Adipocyte (in vitro differentiated cells): ENCODE measurements around the gene HNRNPF.

Experiments
- DNase-seq: peaks from one replicate; pipeline ENCODE4 v3.0.0-alpha.2; 2015; ENCODE audit warnings: low read depth
- H3K27me3 ChIP-seq: replicated peaks from 2 replicates; pipeline ENCODE4 v1.7.0; 2013; ENCODE audit warnings: mild to moderate bottlenecking, low read length, moderate library complexity; ENCODE audit not compliant: control insufficient read depth, insufficient read depth
- H3K36me3 ChIP-seq: 2 replicates; pipeline ENCODE4 v1.7.0; 2013; ENCODE audit warnings: low read length, mild to moderate bottlenecking, moderate library complexity; ENCODE audit not compliant: control insufficient read depth, insufficient read depth, severe bottlenecking
- H3K4me1 ChIP-seq: 2 replicates; pipeline ENCODE4 v1.7.0; 2013; ENCODE audit warnings: mild to moderate bottlenecking, low read length, moderate library complexity; ENCODE audit not compliant: control insufficient read depth, insufficient read depth
- H3K4me3 ChIP-seq: 2 replicates; pipeline ENCODE4 v1.7.0; 2013; ENCODE audit warnings: mild to moderate bottlenecking, low read length, moderate library complexity
- H3K9ac ChIP-seq: 2 replicates; pipeline ENCODE4 v1.7.0; 2013; ENCODE audit warnings: mild to moderate bottlenecking, low read length, moderate library complexity
- H3K9me3 ChIP-seq: 2 replicates; pipeline ENCODE4 v1.7.0; 2013; ENCODE audit warnings: mild to moderate bottlenecking, low read length, moderate library complexity; ENCODE audit not compliant: control insufficient read depth

Gene HNRNPF

DNA sequence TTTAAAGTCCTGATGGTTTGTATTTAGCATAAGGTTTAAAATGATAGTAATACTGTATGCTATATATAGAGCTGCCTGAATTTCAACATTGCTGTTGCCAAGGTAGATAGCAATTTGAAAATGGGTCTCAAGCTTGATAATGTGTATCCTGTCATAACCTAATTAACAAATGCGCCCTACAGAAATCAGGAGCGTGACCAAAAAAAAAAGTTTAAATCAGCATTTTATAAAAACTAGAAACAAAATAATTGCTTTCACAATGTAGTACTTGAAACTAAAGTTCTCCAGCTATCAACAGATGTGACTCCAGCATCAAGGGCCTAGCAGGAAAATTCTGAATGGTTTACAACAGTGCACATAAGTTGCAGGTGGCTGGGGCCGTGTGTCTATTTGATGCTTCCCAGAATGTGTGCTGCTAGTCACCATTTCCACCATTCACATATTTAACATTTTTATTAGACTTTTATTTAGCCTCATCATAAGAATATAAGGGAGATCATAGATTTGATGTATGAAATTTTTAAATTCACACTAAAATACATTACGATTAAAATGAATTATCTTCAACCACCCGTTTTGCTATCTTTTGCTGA, 23.5 kb downstream of the HNRNPF start:
- H3K9ac ChIP-seq, result no peak overlapping the region
- peaks cover 13% of the 10 kb centered on the region for H3K4me1 ChIP-seq
- DNase-seq, result no peak
- no peak overlapping the region for H3K4me3 ChIP-seq
- no peaks in the 10 kb centered on the region for H3K9me3 ChIP-seq
- peaks cover 60% of the 10 kb centered on the region for H3K36me3 ChIP-seq
- H3K27me3 ChIP-seq, result no peaks in the 10 kb centered on the region

DNA sequence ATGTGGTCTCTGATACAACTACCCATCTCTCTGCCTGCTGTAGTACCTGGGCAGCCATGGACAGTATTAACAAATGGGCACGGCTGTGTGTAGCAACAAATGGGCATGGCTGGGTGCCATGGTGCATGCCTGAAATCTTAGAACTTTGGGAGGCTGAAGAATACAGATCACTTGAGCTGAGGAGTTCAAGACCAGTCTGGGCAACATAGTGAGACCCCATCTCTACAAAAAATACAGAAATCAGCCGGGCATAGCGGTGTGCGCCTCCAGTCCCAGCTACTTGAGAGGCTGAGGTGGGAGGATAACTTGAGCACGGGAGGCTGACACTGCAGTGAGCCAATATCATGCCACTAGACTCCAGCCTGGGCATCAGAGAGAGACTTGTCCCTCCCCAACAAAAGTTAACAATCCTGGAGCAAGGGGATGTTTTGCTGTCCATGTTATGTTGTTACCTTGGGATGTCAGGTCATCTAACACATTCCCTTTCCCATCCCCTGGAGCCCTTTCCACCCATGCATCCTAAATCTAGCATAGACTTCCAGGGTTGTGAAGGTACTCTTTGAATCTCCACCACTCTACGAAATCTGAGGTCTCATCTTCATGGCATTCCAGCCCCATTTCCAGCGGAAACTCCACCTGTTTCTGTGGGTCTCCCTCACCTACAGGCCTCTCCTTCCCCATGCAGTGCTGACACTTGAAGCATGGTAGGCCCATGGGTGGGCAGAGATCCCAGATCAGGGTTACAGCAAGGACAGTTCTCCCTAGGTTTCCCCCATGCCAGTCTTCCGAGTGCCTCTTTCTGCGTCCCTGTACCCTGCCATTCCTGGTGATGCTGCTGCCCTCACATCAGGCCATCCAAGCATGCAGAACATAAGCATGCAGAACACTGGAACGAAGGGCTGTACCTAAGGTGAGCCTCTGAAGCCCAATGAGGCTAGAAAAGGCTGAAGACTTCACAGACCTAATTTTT, 24.4 kb downstream of the HNRNPF start:
- no peaks in the 10 kb centered on the region for H3K9me3 ChIP-seq
- H3K9ac ChIP-seq, result no peak overlapping the region
- peaks cover 13% of the 10 kb centered on the region for H3K4me1 ChIP-seq
- DNase-seq, result no peak
- H3K4me3 ChIP-seq, result no peak overlapping the region
- H3K36me3 ChIP-seq, result peaks cover 51% of the 10 kb centered on the region
- no peaks in the 10 kb centered on the region for H3K27me3 ChIP-seq

DNA sequence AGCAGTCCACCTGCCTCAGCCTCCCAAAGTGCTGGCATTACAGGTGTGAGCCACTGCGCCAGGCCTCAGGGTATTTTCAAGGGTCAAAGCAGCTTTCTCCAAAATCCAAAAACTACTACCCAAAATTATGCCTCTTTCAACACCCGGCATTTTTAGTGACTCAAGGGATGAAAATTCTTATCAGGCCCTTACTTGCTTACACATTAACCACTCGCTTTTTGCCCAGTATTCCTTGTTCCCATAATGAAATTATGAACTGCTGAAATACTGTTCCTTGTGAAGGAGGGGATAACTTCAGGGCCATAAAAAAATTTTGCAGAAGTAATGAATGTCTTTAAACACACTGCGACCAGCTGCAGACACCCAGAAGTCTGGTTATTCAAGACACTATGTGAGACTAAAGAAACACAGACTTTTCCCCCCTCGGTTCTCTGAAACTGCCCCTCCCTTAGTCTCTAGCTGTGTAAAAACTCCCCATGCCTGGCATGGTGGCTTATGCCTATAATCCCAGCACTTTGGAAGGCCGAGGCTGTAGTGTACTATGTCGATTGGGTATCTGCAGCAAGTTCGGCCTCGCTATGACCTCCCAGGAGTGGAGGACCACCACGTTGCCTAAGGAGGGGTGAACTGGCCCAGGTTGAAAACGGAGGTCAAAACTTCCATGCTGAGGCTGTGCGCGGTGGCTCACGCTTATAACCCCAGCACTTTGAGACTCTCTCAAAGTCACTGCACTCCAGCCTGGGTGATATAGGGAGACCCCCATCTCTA, 25.6 kb downstream of the HNRNPF start:
- no peak for DNase-seq
- Histone ChIP-seq H3K27me3 (no peaks in the 10 kb centered on the region), H3K4me3 (no peak overlapping the region), H3K9ac (peak overlapping the region; percentile 30), H3K4me1 (peaks cover 13% of the 10 kb centered on the region), H3K9me3 (no peaks in the 10 kb centered on the region), H3K36me3 (peaks cover 39% of the 10 kb centered on the region)

DNA sequence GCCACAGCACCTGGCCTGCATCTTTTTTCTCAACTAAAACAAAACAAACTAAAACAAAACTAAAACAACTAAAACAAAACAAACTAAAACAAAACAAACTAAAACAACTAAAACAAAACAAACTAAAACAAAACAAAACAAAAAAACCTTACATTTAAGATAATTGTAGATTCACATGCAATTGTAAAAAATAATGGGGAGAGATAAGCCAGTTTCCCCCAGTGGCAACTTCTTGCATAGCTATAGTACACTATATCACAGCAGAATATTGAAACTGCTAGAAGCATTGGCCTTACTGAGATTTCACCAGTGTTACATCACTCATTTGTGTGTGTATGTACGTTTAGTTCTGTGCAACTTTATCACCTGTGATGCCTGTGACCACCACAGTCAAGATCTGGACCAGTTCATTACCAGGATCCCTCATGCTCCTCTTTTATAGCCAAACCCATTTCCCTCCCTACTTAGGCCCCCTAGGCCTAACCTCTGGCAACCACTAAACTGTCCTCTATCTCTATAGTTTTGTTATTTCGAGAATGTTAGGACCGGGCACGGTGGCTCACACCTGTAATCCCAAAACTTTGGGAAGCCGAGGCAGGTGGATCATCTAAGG, 28.3 kb downstream of the HNRNPF start:
- H3K4me1 ChIP-seq, result peaks cover 13% of the 10 kb centered on the region

DNA sequence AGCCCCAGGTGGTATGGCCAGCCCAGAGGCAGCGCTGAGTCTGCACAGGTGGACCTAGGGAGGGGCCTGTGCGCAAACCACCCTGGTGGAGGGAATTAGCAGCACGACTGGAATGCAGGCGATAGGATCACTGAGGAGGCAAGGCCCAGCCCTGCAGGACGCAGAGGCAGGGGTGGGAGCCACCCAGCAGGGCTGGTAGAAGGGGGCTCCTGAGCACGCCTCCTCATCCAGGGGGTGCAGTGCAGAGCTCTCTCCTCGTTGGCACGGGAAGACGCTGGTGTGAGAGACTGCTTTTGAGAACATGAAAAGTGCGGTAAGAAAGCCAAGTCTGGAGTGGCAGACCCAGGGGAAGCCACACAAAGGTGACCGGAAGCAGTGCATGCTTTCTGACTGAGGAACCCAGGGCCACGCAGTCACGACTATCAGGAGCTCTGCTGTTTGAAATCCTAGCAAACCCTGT, 31.5 kb downstream of the HNRNPF start:
- Histone ChIP-seq H3K36me3 (no peaks in the 10 kb centered on the region), H3K4me1 (no peaks in the 10 kb centered on the region), H3K4me3 (no peak overlapping the region), H3K27me3 (no peaks in the 10 kb centered on the region), H3K9ac (no peak overlapping the region), H3K9me3 (no peaks in the 10 kb centered on the region)
- DNase-seq, result no peak

More for the DNA sequence above, 28.3 kb downstream of the HNRNPF start:
- Histone ChIP-seq H3K9me3 (no peaks in the 10 kb centered on the region), H3K27me3 (no peaks in the 10 kb centered on the region), H3K36me3 (peaks cover 12% of the 10 kb centered on the region), H3K9ac (no peak overlapping the region), H3K4me3 (no peak overlapping the region)
- DNase-seq, result peak; percentile 27

DNA sequence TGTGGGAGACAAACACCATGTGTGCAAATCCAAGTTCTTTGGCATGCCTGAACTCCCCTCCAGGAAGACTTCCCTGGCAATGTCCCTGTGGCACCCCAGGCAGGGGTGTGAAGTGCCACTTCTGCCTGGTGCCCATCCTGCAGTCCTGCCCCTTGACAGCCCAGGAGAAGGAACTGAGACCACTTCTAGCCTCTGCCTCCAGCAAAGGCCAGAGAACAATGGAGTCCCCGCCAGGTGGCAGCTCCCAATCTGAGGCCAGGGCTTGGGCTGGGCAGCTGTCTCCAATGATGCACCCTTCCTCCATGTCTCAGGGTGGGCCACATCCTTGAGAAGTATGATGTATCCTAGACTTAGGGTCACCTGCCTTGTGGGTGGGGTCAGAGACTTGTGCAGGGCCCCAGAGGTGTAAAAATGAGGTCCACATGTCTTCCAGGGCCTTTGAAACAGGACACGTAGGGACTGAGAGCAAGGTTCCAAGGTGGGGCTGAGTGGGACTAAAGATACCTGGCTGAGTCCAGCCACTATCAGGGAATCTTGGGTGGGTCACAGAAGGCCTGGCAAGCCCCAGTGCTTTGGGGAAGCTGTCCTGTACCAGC, 32.1 kb downstream of the HNRNPF start:
- Histone ChIP-seq H3K36me3 (no peaks in the 10 kb centered on the region), H3K9me3 (no peaks in the 10 kb centered on the region), H3K4me1 (no peaks in the 10 kb centered on the region), H3K4me3 (no peak overlapping the region), H3K9ac (no peak overlapping the region), H3K27me3 (no peaks in the 10 kb centered on the region)
- DNase-seq, result no peak

DNA sequence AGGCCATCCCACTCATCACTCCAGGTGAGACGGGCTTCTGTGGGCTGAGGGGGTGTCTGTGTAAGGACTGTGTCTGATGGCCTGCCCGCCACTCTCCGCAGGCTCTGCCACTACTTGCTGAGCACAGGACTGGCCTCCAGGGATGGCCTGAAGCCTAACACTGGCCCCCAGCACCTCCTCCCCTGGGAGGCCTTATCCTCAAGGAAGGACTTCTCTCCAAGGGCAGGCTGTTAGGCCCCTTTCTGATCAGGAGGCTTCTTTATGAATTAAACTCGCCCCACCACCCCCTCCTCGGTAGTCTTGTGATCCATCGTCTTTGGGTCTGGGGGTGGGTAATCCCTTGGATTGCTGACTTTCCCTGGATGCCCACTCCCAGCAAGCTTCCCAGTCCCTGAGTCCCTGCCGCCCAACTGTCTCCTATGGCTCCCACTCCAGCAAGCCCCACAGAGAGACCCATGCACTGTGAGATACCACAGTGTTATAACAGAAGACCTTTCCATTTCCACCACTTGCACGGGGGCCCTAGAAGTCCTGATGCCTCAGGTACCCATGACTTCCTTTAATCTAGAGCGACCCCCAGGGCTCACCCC, 32.8 kb downstream of the HNRNPF start:
- no peak for DNase-seq
- no peaks in the 10 kb centered on the region for H3K27me3 ChIP-seq
- H3K9ac ChIP-seq, result no peak overlapping the region
- H3K4me3 ChIP-seq, result no peak overlapping the region
- H3K36me3 ChIP-seq, result no peaks in the 10 kb centered on the region
- H3K9me3 ChIP-seq, result no peaks in the 10 kb centered on the region
- no peaks in the 10 kb centered on the region for H3K4me1 ChIP-seq

DNA sequence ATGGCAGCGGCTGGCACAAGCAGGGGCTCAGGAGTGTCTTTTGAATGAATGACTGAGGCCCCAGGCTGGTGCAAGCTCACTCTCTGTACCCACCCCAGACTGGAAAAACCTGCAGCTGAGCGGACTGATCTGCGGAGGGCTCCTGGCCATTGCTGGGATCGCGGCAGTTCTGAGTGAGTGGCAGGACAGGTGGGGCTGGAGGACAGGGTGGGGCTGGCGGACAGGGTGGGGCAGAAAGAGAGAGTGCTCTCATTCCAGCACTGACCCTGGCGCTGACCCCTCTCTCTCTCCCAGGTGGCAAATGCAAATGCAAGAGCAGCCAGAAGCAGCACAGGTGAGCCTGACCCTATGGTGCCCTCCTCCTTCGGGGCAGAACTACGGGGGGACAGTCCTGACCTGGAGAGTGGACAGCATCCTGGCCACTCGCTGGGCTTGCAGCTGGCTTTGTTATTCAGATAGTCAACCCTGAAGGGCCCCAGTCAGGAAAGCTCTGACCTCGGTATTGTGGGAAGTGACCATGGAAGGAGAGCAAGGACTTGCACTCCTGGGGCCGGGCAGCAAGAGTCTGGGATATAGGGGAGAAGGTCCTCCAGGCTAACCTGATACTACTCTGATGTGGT, 33.5 kb downstream of the HNRNPF start:
- H3K9ac ChIP-seq, result no peak overlapping the region
- no peaks in the 10 kb centered on the region for H3K27me3 ChIP-seq
- DNase-seq, result no peak
- no peaks in the 10 kb centered on the region for H3K36me3 ChIP-seq
- no peaks in the 10 kb centered on the region for H3K4me1 ChIP-seq
- H3K9me3 ChIP-seq, result no peaks in the 10 kb centered on the region
- no peak overlapping the region for H3K4me3 ChIP-seq

DNA sequence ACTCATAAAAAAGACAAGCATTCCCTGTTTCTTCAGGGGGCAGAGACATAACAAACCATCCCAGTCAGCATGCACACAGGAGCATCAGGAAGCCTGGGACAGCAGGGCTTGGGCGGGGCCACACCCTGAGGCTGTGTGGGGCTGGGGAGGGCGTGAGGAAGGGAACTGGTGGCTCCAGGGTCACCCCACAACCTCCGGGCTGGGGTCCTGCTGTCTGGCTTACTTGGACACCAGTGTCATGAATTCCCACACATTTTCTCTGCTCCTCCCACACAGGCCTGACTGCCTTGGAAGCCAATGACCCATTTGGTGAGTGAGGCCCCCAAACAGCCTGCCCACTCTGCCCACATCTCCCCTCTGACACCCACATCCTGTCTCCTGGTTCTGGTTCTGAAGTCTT, 34.8 kb downstream of the HNRNPF start:
- Histone ChIP-seq H3K36me3 (no peaks in the 10 kb centered on the region), H3K27me3 (no peaks in the 10 kb centered on the region), H3K9me3 (no peaks in the 10 kb centered on the region), H3K9ac (no peak overlapping the region), H3K4me1 (no peaks in the 10 kb centered on the region), H3K4me3 (no peak overlapping the region)
- DNase-seq, result no peak

DNA sequence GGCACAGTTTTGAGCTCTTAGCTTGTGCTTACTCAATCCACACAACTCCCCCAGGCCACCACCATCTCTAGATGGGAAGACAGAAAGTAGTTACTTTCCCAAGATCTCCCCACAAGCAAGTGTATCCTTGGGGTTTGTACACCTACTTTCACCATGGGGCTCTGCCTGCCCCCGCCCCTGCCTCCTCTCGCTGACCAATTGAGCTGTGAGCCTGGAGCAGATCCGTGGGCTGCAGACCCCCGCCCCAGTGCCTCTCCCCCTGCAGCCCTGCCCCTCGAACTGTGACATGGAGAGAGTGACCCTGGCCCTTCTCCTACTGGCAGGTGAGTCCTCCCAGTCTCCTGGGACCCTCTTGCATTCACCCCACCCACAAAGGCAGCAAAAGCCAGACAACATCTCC, 35.5 kb downstream of the HNRNPF start:
- H3K4me3 ChIP-seq, result no peak overlapping the region
- no peak for DNase-seq
- H3K27me3 ChIP-seq, result no peaks in the 10 kb centered on the region
- H3K9ac ChIP-seq, result no peak overlapping the region
- H3K4me1 ChIP-seq, result no peaks in the 10 kb centered on the region
- no peaks in the 10 kb centered on the region for H3K9me3 ChIP-seq
- no peaks in the 10 kb centered on the region for H3K36me3 ChIP-seq
